BLaER1 treated with 17β-estradiol and CSF1 and Interleukin-3, amounts not matched to agents 10 nM and 100 nM (cell line): ENCODE results near the gene LATS2.
"Not testable (repeated sequence)": the region's sequence is repeated elsewhere in the genome, so short reads cannot be mapped to it uniquely, and the experiment has no call there.

ENCODE experiments used
- H3K27ac ChIP-seq, 11 experiments: shearing (Covaris generic); formaldehyde crosslinking; 2 replicates each; pipeline ENCODE4 v1.8.1; 2022
- H3K27me3 ChIP-seq, 11 experiments: shearing (Covaris generic); formaldehyde crosslinking; 2 replicates each; pipeline ENCODE4 v1.8.1; 2022
- H3K36me3 ChIP-seq, 11 experiments: shearing (Covaris generic); formaldehyde crosslinking; 2 replicates each; pipeline ENCODE4 v1.8.1; 2022
- H3K4me1 ChIP-seq, 10 experiments: shearing (Covaris generic); formaldehyde crosslinking; 2 replicates each; pipeline ENCODE4 v1.8.1; 2022
- H3K4me2 ChIP-seq, 11 experiments: shearing (Covaris generic); formaldehyde crosslinking; 2 replicates each; pipeline ENCODE4 v1.8.1; 2022
- H3K4me3 ChIP-seq, 10 experiments: shearing (Covaris generic); formaldehyde crosslinking; 2 replicates each; pipeline ENCODE4 v1.8.1; 2022
- H3K9ac ChIP-seq, 11 experiments: shearing (Covaris generic); formaldehyde crosslinking; 2 replicates each; pipeline ENCODE4 v1.8.1; 2022
- H3K9me3 ChIP-seq, 11 experiments: shearing (Covaris generic); formaldehyde crosslinking; replicated peaks in 1 of 11; 2 replicates each; pipeline ENCODE4 v1.8.1; 2022
- H4K20me1 ChIP-seq, 11 experiments: shearing (Covaris generic); formaldehyde crosslinking; 2 replicates each; pipeline ENCODE4 v1.8.1; 2022
- Cebpa-rat ChIP-seq, 11 experiments: shearing (Covaris generic); IDR thresholded peaks; 2 replicates each; pipeline ENCODE4 v1.8.1; 2022

LATS2 gene

GRCh38 chr13:20972731-20973130, 88.7 kb downstream of the LATS2 start:
- Histone ChIP-seq H3K27ac (no peak overlapping the region), H4K20me1 (peaks cover 0 to 36% (median 0%) of the 10 kb centered on the region in 11 experiments; a peak in 6 of 22 replicates), H3K36me3 (peaks cover 39 to 66% (median 59%) of the 10 kb centered on the region in 11 experiments), H3K27me3 (no peaks in the 10 kb centered on the region), H3K9ac (no peak overlapping the region), H3K4me1 (peaks cover 5 to 37% (median 16%) of the 10 kb centered on the region in 10 experiments; a peak in 16 of 20 replicates), H3K9me3 (peaks cover 0 to 37% (median 21%) of the 10 kb centered on the region in 11 experiments; a peak in 16 of 22 replicates), H3K4me3 (no peak overlapping the region), H3K4me2 (no peak overlapping the region)
- no peak for TF ChIP-seq Cebpa-rat (IDR thresholded peaks at IDR 0.05)

GRCh38 chr13:20969182-20969581, 92.2 kb downstream of the LATS2 start:
- H3K36me3 ChIP-seq = peaks cover 12 to 32% (median 26%) of the 10 kb centered on the region in 11 experiments
- H3K27me3 ChIP-seq = no peaks in the 10 kb centered on the region
- H4K20me1 ChIP-seq = peaks cover 0 to 13% (median 0%) of the 10 kb centered on the region in 11 experiments; a peak in 5 of 22 replicates
- peaks cover 0 to 17% (median 5%) of the 10 kb centered on the region in 10 experiments; a peak in 10 of 20 replicates for H3K4me1 ChIP-seq
- H3K27ac ChIP-seq = no peak overlapping the region
- H3K9ac ChIP-seq = no peak overlapping the region
- H3K9me3 ChIP-seq = peaks cover 0 to 9% (median 0%) of the 10 kb centered on the region in 11 experiments; a peak in 1 of 22 replicates
- no peak for TF ChIP-seq Cebpa-rat (IDR thresholded peaks at IDR 0.05)
- H3K4me3 ChIP-seq = no peak overlapping the region
- peak overlapping the region in 2 of 11 experiments; percentile 13 to 57; a peak in 4 of 22 replicates for H3K4me2 ChIP-seq

- Histone ChIP-seq H3K4me2 (peak overlapping the region in 3 of 11 experiments; percentile 13 to 57 (median 13); a peak in 5 of 22 replicates), H3K4me1 (peaks cover 0 to 19% (median 6%) of the 10 kb centered on the region in 10 experiments; a peak in 11 of 20 replicates), H4K20me1 (peaks cover 0 to 11% (median 0%) of the 10 kb centered on the region in 11 experiments; a peak in 5 of 22 replicates), H3K27me3 (no peaks in the 10 kb centered on the region), H3K36me3 (peaks cover 12 to 28% (median 22%) of the 10 kb centered on the region in 11 experiments), H3K27ac (no peak overlapping the region), H3K4me3 (no peak overlapping the region), H3K9ac (no peak overlapping the region), H3K9me3 (peaks cover 0 to 9% (median 0%) of the 10 kb centered on the region in 11 experiments; a peak in 1 of 22 replicates)
- TF ChIP-seq Cebpa-rat (IDR thresholded peaks at IDR 0.05) = no peak
Observed at GRCh38 chr13:20968745-20969144, 92.6 kb downstream of the LATS2 start.

GRCh38 chr13:20967340-20967739, 94.0 kb downstream of the LATS2 start:
- Histone ChIP-seq H3K4me2 (no peak overlapping the region), H3K9me3 (peaks cover 0 to 9% (median 0%) of the 10 kb centered on the region in 11 experiments; a peak in 1 of 22 replicates), H3K27me3 (no peaks in the 10 kb centered on the region), H3K4me1 (peaks cover 0 to 17% (median 7%) of the 10 kb centered on the region in 10 experiments; a peak in 10 of 20 replicates), H3K36me3 (peaks cover under 1 to 15% (median 8%) of the 10 kb centered on the region in 11 experiments; a peak in 18 of 22 replicates), H4K20me1 (peaks cover 0 to 8% (median 0%) of the 10 kb centered on the region in 11 experiments; a peak in 3 of 22 replicates), H3K4me3 (no peak overlapping the region), H3K27ac (no peak overlapping the region), H3K9ac (no peak overlapping the region)
- no peak for TF ChIP-seq Cebpa-rat (IDR thresholded peaks at IDR 0.05)

- no peaks in the 10 kb centered on the region for H4K20me1 ChIP-seq
- no peaks in the 10 kb centered on the region for H3K36me3 ChIP-seq
- H3K4me3 ChIP-seq = no peak overlapping the region
- no peak overlapping the region for H3K27ac ChIP-seq
- TF ChIP-seq Cebpa-rat (IDR thresholded peaks at IDR 0.05) = no peak
- H3K4me2 ChIP-seq = no peak overlapping the region
- H3K27me3 ChIP-seq = no peaks in the 10 kb centered on the region
- H3K4me1 ChIP-seq = peaks cover 6 to 31% (median 15%) of the 10 kb centered on the region in 10 experiments; a peak in 17 of 20 replicates
- H3K9me3 ChIP-seq = 0 out of 22 replicates have a peak, but pooled peaks cover 0 to 1% (median 0%) of the 10 kb centered on the region in 11 experiments
- no peak overlapping the region for H3K9ac ChIP-seq
Observed at GRCh38 chr13:20964904-20965303, 96.5 kb downstream of the LATS2 start.

- H4K20me1 ChIP-seq, H3K9ac ChIP-seq, H3K27ac ChIP-seq, H3K4me2 ChIP-seq, H3K27me3 ChIP-seq, H3K9me3 ChIP-seq, H3K36me3 ChIP-seq, H3K4me3 ChIP-seq: not testable (repeated sequence)
- H3K4me1 ChIP-seq = peaks cover 0 to 26% (median 11%) of the 10 kb centered on the region in 10 experiments; a peak in 12 of 20 replicates
Observed at GRCh38 chr13:20961663-20962062, 99.7 kb downstream of the LATS2 start.

- Histone ChIP-seq H4K20me1 (no peaks in the 10 kb centered on the region), H3K27ac (no peak overlapping the region), H3K27me3 (no peaks in the 10 kb centered on the region), H3K4me2 (peak overlapping the region in 10 of 11 experiments; percentile 5 to 57 (median 40); a peak in 16 of 22 replicates), H3K4me3 (no peak overlapping the region), H3K36me3 (no peaks in the 10 kb centered on the region), H3K9me3 (no peaks in the 10 kb centered on the region), H3K9ac (no peak overlapping the region), H3K4me1 (peaks cover 0 to 26% (median 11%) of the 10 kb centered on the region in 10 experiments; a peak in 12 of 20 replicates)
- TF ChIP-seq Cebpa-rat (IDR thresholded peaks at IDR 0.05) = no peak
Observed at GRCh38 chr13:20960663-20961309, 100.6 kb downstream of the LATS2 start.

GRCh38 chr13:20957049-20957620, 104.3 kb downstream of the LATS2 start:
- H3K27me3 ChIP-seq, H3K9me3 ChIP-seq, H3K27ac ChIP-seq, H3K9ac ChIP-seq, H3K4me2 ChIP-seq, H4K20me1 ChIP-seq, H3K4me3 ChIP-seq, H3K36me3 ChIP-seq: not testable (repeated sequence)
- H3K4me1 ChIP-seq = peaks cover 0 to 15% (median 11%) of the 10 kb centered on the region in 10 experiments; a peak in 11 of 20 replicates

- H3K4me2 ChIP-seq = no peak overlapping the region
- no peak for TF ChIP-seq Cebpa-rat (IDR thresholded peaks at IDR 0.05)
Observed at GRCh38 chr13:20955496-20955895, 105.9 kb downstream of the LATS2 start.

More at GRCh38 chr13:20955496-20955895, 105.9 kb downstream of the LATS2 start:
- Histone ChIP-seq H3K36me3 (no peaks in the 10 kb centered on the region), H3K4me1 (peaks cover 0 to 7% (median 5%) of the 10 kb centered on the region in 10 experiments; a peak in 8 of 20 replicates), H3K27me3 (no peaks in the 10 kb centered on the region), H3K9me3 (peaks cover 0 to 5% (median 0%) of the 10 kb centered on the region in 11 experiments; a peak in 2 of 22 replicates), H3K27ac (no peak overlapping the region), H3K9ac (no peak overlapping the region), H3K4me3 (no peak overlapping the region), H4K20me1 (no peaks in the 10 kb centered on the region)
